ENCODE data around the gene ELP5.

Gene ELP5

DNA sequence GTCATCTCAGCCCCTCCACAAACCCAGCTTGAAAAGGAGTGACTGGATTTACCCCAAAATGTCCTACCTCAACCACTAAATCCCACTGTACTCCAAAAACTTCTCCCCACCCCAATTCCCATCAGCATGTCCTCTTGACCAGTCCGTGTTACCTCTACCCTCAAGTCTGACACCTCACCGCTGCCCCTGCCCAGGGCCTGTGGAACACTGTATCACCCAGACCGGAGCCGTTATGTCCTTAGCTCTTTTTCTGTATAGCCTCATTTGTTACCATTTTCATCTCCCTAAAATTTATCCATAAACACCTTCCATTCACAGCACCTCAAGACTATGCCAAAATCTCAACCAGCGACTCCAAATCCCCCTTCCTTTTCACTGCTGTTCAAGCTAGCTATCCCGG lies 15.2 kb upstream of the ELP5 start:
- H3K4me1 ChIP-seq (ENCODE audit: control insufficient read depth in 1 of 2, insufficient read depth in 2 of 2, low read length in 2 of 2), result peaks cover 58 to 62% of the 10 kb centered on the region in 2 donors
- no peak overlapping the region for H3K27ac ChIP-seq (ENCODE audit: low read depth, low read length)

GRCh38 chr17:7237266-7237760 lies 14.7 kb upstream of the ELP5 start:
- peak overlapping the region in 1 of 2 donors; percentile 32 for H3K9ac ChIP-seq (ENCODE audit: low read depth in 1 of 2, low read length in 2 of 2)
- H3K27ac ChIP-seq (ENCODE audit: low read depth, low read length), result peak overlapping the region; percentile 85
- H3K4me1 ChIP-seq (ENCODE audit: control insufficient read depth in 1 of 2, insufficient read depth in 2 of 2, low read length in 2 of 2), result peaks cover 56 to 57% of the 10 kb centered on the region in 2 donors
- peak overlapping the region; percentile 73 to 94 for H3K4me3 ChIP-seq (ENCODE audit: low read depth in 1 of 2, low read length in 2 of 2)
- no peaks in the 10 kb centered on the region for H3K9me3 ChIP-seq (ENCODE audit: control insufficient read depth in 1 of 2, low read length in 2 of 2)
- H3K36me3 ChIP-seq (ENCODE audit: control insufficient read depth in 1 of 2, insufficient read depth in 2 of 2, low read length in 2 of 2), result peaks cover 16 to 30% of the 10 kb centered on the region in 2 donors
- H3K27me3 ChIP-seq (ENCODE audit: control insufficient read depth in 1 of 2, insufficient read depth in 2 of 2, low read length in 2 of 2), result no peaks in the 10 kb centered on the region

More for the DNA sequence above, 15.2 kb upstream of the ELP5 start:
- Histone ChIP-seq H3K9ac (ENCODE audit: low read depth in 1 of 2, low read length in 2 of 2) (no peak overlapping the region), H3K36me3 (ENCODE audit: control insufficient read depth in 1 of 2, insufficient read depth in 2 of 2, low read length in 2 of 2) (peaks cover 16 to 30% of the 10 kb centered on the region in 2 donors), H3K4me3 (ENCODE audit: low read depth in 1 of 2, low read length in 2 of 2) (peak overlapping the region; percentile 73 to 94), H3K27me3 (ENCODE audit: control insufficient read depth in 1 of 2, insufficient read depth in 2 of 2, low read length in 2 of 2) (no peaks in the 10 kb centered on the region), H3K9me3 (ENCODE audit: control insufficient read depth in 1 of 2, low read length in 2 of 2) (no peaks in the 10 kb centered on the region)

- H3K4me1 ChIP-seq (ENCODE audit: control insufficient read depth in 1 of 2, insufficient read depth in 2 of 2, low read length in 2 of 2), result peaks cover 52 to 53% of the 10 kb centered on the region in 2 donors
- H3K9ac ChIP-seq (ENCODE audit: low read depth in 1 of 2, low read length in 2 of 2), result peak overlapping the region; percentile 43 to 92
- peaks cover 16 to 30% of the 10 kb centered on the region in 2 donors for H3K36me3 ChIP-seq (ENCODE audit: control insufficient read depth in 1 of 2, insufficient read depth in 2 of 2, low read length in 2 of 2)
- no peaks in the 10 kb centered on the region for H3K9me3 ChIP-seq (ENCODE audit: control insufficient read depth in 1 of 2, low read length in 2 of 2)
- H3K27me3 ChIP-seq (ENCODE audit: control insufficient read depth in 1 of 2, insufficient read depth in 2 of 2, low read length in 2 of 2), result no peaks in the 10 kb centered on the region
- peak overlapping the region; percentile 85 for H3K27ac ChIP-seq (ENCODE audit: low read depth, low read length)
- peak overlapping the region; percentile 90 to 94 for H3K4me3 ChIP-seq (ENCODE audit: low read depth in 1 of 2, low read length in 2 of 2)
Observed at GRCh38 chr17:7237761-7238419, 14.1 kb upstream of the ELP5 start.

DNA sequence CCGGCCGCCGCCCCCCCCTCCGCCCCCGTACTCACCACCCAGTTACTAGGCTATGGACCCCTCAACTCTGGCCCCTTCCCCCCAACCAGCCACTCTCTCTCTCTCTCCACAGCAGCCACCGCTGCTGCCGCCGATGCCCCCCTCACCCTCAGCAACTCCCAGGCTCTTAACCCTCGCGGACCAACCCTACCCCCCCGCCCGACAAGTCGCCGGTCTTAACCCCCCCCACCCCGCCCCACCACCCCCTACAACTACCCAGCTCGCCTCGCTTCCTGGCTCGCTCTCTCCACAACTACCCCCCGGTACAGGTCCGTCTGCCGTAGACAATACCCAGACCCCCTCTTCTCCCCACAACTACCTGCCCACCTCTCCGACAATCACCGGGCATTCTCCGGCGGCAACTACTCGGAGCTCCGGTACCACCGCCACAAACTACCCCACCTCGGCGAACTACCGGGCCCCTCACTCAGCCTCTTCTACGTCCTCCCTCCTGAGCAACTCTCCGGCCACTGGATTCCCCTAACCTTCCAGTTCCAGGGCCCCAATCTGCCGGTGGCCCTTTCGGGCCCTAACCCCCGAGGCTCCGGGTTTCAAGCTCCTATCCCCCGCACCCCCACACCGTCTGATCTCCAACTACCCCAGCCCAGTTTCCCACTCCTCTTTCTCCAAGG lies 13.5 kb upstream of the ELP5 start:
- Histone ChIP-seq H3K27me3 (ENCODE audit: control insufficient read depth in 1 of 2, insufficient read depth in 2 of 2, low read length in 2 of 2) (no peaks in the 10 kb centered on the region), H3K36me3 (ENCODE audit: control insufficient read depth in 1 of 2, insufficient read depth in 2 of 2, low read length in 2 of 2) (peaks cover 16 to 30% of the 10 kb centered on the region in 2 donors), H3K9me3 (ENCODE audit: control insufficient read depth in 1 of 2, low read length in 2 of 2) (no peaks in the 10 kb centered on the region), H3K4me1 (ENCODE audit: control insufficient read depth in 1 of 2, insufficient read depth in 2 of 2, low read length in 2 of 2) (peaks cover 51 to 52% of the 10 kb centered on the region in 2 donors), H3K27ac (ENCODE audit: low read depth, low read length) (peak overlapping the region; percentile 79), H3K9ac (ENCODE audit: low read depth in 1 of 2, low read length in 2 of 2) (peak overlapping the region; percentile 78 to 92), H3K4me3 (ENCODE audit: low read depth in 1 of 2, low read length in 2 of 2) (peak overlapping the region; percentile 90 to 94)

DNA sequence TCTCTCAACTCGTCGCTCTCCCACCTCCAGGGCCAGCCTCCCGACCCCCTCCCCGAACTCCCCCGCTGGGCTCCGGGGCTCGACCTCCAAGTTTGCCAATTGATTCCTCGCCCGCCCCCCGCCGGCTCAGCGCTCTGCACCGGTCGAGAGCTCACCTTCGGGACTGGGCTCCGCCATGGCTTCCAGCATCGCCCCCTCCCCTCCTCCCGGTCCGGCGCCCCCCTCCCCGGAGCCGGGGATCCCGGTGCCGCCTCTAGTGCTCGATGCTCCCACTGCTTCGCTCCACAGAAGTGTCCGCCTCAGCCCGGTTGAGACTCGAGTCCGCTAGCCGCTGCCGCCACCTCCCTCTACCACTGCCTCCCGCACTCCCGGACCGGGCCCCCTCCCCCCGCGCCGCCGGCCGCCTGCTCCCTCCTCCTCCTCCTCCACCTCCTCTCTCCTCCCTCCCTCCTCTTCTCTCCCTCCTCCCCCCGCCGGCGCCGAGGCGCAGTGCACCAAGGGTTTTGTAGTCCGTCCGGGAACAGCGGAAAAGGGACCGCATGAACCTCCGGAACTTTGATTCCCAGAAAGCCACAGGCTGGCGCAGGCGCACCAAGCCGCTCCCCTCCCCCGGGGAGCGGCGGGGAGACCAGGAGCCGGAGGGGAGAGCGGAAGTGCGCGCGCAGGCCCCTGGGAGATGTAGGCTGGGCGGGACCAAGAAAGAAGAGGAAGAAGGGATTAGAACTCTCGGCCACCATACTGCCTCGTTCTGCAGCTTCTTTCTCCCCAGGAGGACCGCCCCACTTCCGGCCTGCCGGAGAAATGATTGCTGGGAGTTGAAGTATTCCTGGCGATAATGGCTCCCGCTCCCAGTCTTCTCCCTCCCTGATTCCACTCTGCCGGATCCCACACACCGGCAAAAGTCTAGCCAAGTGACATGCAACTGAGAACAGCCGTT lies 12.7 kb upstream of the ELP5 start, which contains the start of gene PHF23:
Gene PHF23 (minus strand): TSS at position 367 of the 937 bp plus-strand sequence. CDS start 178 bp downstream, at position 189.
- no peaks in the 10 kb centered on the region for H3K9me3 ChIP-seq (ENCODE audit: control insufficient read depth in 1 of 2, low read length in 2 of 2)
- peaks cover 48 to 54% of the 10 kb centered on the region in 2 donors for H3K4me1 ChIP-seq (ENCODE audit: control insufficient read depth in 1 of 2, insufficient read depth in 2 of 2, low read length in 2 of 2)
- peaks cover 20 to 38% of the 10 kb centered on the region in 2 donors for H3K36me3 ChIP-seq (ENCODE audit: control insufficient read depth in 1 of 2, insufficient read depth in 2 of 2, low read length in 2 of 2)
- no peaks in the 10 kb centered on the region for H3K27me3 ChIP-seq (ENCODE audit: control insufficient read depth in 1 of 2, insufficient read depth in 2 of 2, low read length in 2 of 2)
- peak within 1 kb of the TSS; percentile 94 for H3K4me3 ChIP-seq (ENCODE audit: low read depth in 1 of 2, low read length in 2 of 2)
- H3K27ac ChIP-seq (ENCODE audit: low read depth, low read length), result peak within 1 kb of the TSS; percentile 79
- peak within 1 kb of the TSS; percentile 78 to 92 for H3K9ac ChIP-seq (ENCODE audit: low read depth in 1 of 2, low read length in 2 of 2)

DNA sequence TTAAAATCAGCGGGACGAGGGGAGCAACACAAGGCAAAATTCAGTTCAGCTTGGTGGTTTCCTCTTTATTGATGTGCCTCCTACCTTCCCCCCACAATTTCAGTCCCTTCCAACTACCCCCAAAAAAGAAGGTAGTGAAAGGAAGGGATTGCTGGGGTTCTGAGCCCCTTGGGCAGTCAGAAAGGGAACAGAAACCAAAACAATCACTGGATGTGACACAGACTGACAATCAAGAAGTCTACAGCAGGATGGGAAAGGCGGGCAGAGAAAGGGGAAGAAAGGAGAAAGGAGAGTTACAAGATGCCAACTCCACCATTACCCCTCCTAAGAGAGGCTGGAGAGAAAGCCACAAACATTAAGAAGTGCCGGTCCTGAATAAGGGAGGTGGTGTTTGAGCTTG lies 11.6 kb upstream of the ELP5 start:
- H3K4me1 ChIP-seq (ENCODE audit: control insufficient read depth in 1 of 2, insufficient read depth in 2 of 2, low read length in 2 of 2), result peaks cover 39 to 45% of the 10 kb centered on the region in 2 donors
- peak overlapping the region; percentile 64 to 94 for H3K4me3 ChIP-seq (ENCODE audit: low read depth in 1 of 2, low read length in 2 of 2)
- no peaks in the 10 kb centered on the region for H3K27me3 ChIP-seq (ENCODE audit: control insufficient read depth in 1 of 2, insufficient read depth in 2 of 2, low read length in 2 of 2)
- peak overlapping the region; percentile 12 to 99 for H3K9ac ChIP-seq (ENCODE audit: low read depth in 1 of 2, low read length in 2 of 2)
- H3K27ac ChIP-seq (ENCODE audit: low read depth, low read length), result no peak overlapping the region
- H3K36me3 ChIP-seq (ENCODE audit: control insufficient read depth in 1 of 2, insufficient read depth in 2 of 2, low read length in 2 of 2), result peaks cover 22 to 39% of the 10 kb centered on the region in 2 donors
- no peaks in the 10 kb centered on the region for H3K9me3 ChIP-seq (ENCODE audit: control insufficient read depth in 1 of 2, low read length in 2 of 2)

DNA sequence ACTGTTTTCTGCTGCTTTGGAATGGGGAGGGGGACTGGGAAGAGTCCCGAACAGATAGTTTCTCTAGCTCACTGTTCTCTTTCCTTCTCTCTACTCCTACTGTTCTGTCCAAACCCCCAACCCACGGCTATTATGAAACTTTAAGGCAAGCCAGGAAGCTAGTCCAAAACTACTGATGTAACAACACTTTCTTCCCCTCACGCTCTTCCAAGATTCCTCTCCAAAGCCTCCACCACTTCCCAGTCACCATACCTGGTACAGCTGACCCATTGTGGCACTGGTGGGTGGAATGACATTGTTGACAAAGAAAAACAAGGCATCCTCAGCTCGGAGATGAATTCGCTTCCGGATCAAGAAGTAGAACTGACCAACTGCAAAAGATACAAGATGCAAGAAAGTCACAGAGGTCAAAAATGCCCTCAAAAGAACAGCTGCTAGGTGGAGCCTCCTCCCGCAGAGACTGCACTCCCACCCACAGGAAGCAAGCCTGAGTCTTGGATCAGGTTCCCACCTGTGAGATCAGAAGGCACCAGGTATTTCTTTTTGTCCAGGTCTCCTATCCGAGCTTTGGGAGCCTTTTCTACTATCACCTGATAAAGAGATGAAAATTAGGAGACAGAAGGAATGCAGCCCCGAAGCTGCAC lies 10.8 kb upstream of the ELP5 start:
- Histone ChIP-seq H3K9me3 (ENCODE audit: control insufficient read depth in 1 of 2, low read length in 2 of 2) (no peaks in the 10 kb centered on the region), H3K4me3 (ENCODE audit: low read depth in 1 of 2, low read length in 2 of 2) (peak overlapping the region; percentile 94 to 97), H3K27ac (ENCODE audit: low read depth, low read length) (peak overlapping the region; percentile 99), H3K4me1 (ENCODE audit: control insufficient read depth in 1 of 2, insufficient read depth in 2 of 2, low read length in 2 of 2) (peaks cover 33 to 36% of the 10 kb centered on the region in 2 donors), H3K36me3 (ENCODE audit: control insufficient read depth in 1 of 2, insufficient read depth in 2 of 2, low read length in 2 of 2) (peaks cover 27 to 37% of the 10 kb centered on the region in 2 donors), H3K27me3 (ENCODE audit: control insufficient read depth in 1 of 2, insufficient read depth in 2 of 2, low read length in 2 of 2) (no peaks in the 10 kb centered on the region), H3K9ac (ENCODE audit: low read depth in 1 of 2, low read length in 2 of 2) (peak overlapping the region; percentile 98 to 99)

- Histone ChIP-seq H3K4me3 (ENCODE audit: low read depth in 1 of 2, low read length in 2 of 2) (peak within 1 kb of the TSS; percentile 94 to 97), H3K36me3 (ENCODE audit: control insufficient read depth in 1 of 2, insufficient read depth in 2 of 2, low read length in 2 of 2) (peaks cover 26 to 39% of the 10 kb centered on the region in 2 donors), H3K9me3 (ENCODE audit: control insufficient read depth in 1 of 2, low read length in 2 of 2) (no peaks in the 10 kb centered on the region), H3K9ac (ENCODE audit: low read depth in 1 of 2, low read length in 2 of 2) (peak within 1 kb of the TSS; percentile 98 to 99), H3K27me3 (ENCODE audit: control insufficient read depth in 1 of 2, insufficient read depth in 2 of 2, low read length in 2 of 2) (no peaks in the 10 kb centered on the region), H3K27ac (ENCODE audit: low read depth, low read length) (peak within 1 kb of the TSS; percentile 99), H3K4me1 (ENCODE audit: control insufficient read depth in 1 of 2, insufficient read depth in 2 of 2, low read length in 2 of 2) (peaks cover 30 to 31% of the 10 kb centered on the region in 2 donors)
Observed at GRCh38 chr17:7241783-7242716, 10.0 kb upstream of the ELP5 start, which contains the start of gene GABARAP. Gene GABARAP (minus strand): TSS chr17:7242449. CDS start chr17:7242330, 119 bp downstream.
